ENCODE measurements around the gene ASPRV1. TPM values are rescaled to one million over a fixed set of nuclear protein-coding genes. Genes with fewer than 3 reads are reported as not detected.

ASPRV1 gene
- total and polyA plus RNA-seq, 12 donors = 0.61 to 5.6 (median 1.9) TPM

DNA sequence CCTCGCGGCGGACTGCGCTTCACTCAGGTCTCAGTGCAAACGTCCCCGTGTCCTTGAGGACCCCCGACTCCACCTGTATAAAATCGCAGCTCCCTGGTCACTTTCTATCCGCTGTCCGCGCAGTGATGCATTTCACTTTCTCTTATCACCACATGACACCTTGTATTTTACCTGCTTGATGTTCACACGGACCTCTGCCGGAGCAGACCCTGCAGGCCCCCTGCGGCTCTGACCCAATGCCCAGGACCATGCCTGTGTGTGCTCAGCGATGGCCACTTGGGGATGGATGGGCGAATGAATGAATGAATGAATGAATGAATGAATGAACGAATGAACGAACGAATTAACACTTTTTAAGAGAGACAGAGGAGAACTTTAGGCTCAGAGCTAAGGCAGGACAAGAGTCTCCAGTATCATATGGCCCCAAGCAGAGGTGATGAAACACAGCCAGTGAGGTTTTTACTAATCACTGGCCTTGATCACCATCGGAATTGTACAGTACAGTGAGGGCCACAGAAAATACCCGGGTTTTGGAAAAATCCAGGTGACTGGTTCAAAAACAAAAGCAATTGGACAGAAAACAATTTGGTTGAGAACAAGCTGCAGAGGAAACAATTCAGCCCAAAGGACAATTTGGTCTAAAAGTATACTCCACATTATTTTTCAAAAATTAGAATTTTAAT is 12.3 kb downstream of the ASPRV1 start:
- no peaks in the 10 kb centered on the region for H3K4me1 ChIP-seq (replicated peaks in 1 of 2)
- no peaks in the 10 kb centered on the region for H3K27me3 ChIP-seq
- no peak overlapping the region for H3K4me3 ChIP-seq
- DNase-seq = peak in 1 of 7 donors; percentile 25
- 54 to 68% (median 63%) methylated on average over 21 of the region's 21 CpGs for WGBS, 4 donors
- TF ChIP-seq POLR2A (IDR thresholded peaks at IDR 0.05) = no peak
- TF ChIP-seq, protein P1, sequence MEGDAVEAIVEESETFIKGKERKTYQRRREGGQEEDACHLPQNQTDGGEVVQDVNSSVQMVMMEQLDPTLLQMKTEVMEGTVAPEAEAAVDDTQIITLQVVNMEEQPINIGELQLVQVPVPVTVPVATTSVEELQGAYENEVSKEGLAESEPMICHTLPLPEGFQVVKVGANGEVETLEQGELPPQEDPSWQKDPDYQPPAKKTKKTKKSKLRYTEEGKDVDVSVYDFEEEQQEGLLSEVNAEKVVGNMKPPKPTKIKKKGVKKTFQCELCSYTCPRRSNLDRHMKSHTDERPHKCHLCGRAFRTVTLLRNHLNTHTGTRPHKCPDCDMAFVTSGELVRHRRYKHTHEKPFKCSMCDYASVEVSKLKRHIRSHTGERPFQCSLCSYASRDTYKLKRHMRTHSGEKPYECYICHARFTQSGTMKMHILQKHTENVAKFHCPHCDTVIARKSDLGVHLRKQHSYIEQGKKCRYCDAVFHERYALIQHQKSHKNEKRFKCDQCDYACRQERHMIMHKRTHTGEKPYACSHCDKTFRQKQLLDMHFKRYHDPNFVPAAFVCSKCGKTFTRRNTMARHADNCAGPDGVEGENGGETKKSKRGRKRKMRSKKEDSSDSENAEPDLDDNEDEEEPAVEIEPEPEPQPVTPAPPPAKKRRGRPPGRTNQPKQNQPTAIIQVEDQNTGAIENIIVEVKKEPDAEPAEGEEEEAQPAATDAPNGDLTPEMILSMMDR (IDR thresholded peaks at IDR 0.05) = no peak
- H3K9me3 ChIP-seq (replicated peaks in 1 of 3) = no peaks in the 10 kb centered on the region
- intact Hi-C loops (cut with DNase I) = no loop called here
- no peaks in the 10 kb centered on the region for H3K36me3 ChIP-seq (replicated peaks in 1 of 2)
- H3K27ac ChIP-seq = no peak overlapping the region

DNA sequence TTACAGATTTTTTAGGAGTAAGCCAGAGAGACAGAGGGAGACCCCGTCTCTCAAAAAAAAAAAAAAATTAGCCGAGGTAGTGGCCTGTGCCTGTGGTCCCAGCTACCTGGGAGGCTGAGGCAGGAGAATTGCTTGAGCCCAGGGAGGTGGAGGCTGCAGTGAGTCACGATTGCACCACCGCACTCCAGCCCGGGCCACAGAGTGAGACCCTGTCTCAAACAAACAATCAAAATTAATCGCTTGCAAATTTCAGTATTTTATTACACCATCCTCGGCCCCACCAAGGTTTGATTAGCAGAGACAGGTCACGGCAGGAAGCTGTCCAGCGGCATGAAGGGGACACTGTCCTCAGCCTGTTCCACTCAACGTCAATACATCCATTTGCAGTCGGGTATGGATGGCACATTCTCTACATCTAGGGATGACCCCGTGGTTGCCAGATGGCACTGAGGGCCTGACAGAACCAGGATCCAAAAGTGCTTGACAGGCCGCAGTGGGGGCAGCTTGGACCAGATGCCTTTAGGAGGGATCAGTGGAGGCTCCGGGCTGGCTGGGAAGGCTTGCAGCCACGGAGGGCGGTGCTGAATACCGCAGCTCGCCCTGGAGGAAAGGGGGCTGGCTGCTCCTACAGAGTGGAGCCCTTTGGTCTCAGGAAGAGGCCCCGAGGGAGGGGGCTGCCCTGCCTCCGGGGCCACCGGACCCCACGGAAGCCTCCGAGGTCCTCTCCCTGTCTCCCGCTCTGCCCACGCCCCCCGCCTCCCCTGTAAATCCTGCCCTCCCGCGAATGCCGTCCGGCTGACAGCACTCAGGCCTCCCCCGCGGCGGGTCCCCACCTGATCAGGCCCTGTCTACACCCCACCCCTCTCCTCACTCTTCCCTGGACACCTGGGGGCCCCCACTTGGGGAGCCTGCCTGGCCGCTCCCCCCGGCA is 13.1 kb downstream of the ASPRV1 start:
- 48 to 66% (median 57%) methylated on average over 23 to 35 of the region's 35 CpGs for WGBS, 4 donors
- H3K27me3 ChIP-seq = no peaks in the 10 kb centered on the region
- no peaks in the 10 kb centered on the region for H3K4me1 ChIP-seq (replicated peaks in 1 of 2)
- intact Hi-C loops (cut with DNase I) = no loop called here
- H3K9me3 ChIP-seq (replicated peaks in 1 of 3) = no peaks in the 10 kb centered on the region
- no peak for TF ChIP-seq POLR2A (IDR thresholded peaks at IDR 0.05)
- TF ChIP-seq, protein P1 (IDR thresholded peaks at IDR 0.05) = no peak
- no peaks in the 10 kb centered on the region for H3K36me3 ChIP-seq (replicated peaks in 1 of 2)
- no peak overlapping the region for H3K4me3 ChIP-seq
- no peak for DNase-seq
- H3K27ac ChIP-seq = no peak overlapping the region

- intact Hi-C loops (cut with DNase I) = no loop called here
- 81 to 92% (median 84%) methylated on average over 4 of the region's 4 CpGs for WGBS, 4 donors
- Histone ChIP-seq H3K27ac (no peak overlapping the region), H3K4me3 (no peak overlapping the region), H3K9me3 (replicated peaks in 1 of 3) (no peaks in the 10 kb centered on the region), H3K36me3 (replicated peaks in 1 of 2) (peaks cover 0 to 3% of the 10 kb centered on the region in 2 donors), H3K4me1 (replicated peaks in 1 of 2) (no peaks in the 10 kb centered on the region), H3K27me3 (no peaks in the 10 kb centered on the region)
- no peak for DNase-seq
- TF ChIP-seq, protein P1 (IDR thresholded peaks at IDR 0.05) = no peak
- no peak for TF ChIP-seq POLR2A (IDR thresholded peaks at IDR 0.05)
Observed at GRCh38 chr2:69947325-69947931, 14.0 kb downstream of the ASPRV1 start.
